Keratinocyte (primary cell): ENCODE measurements around the gene VAX1. TPM values are rescaled to one million over a fixed set of nuclear protein-coding genes. Genes with fewer than 3 reads are reported as not detected.
A peak's percentile ranks its signal among the peaks of the same experiment; 100 is the strongest.

Experiments
- DNase-seq: peaks from one replicate; pipeline ENCODE4 v3.0.0-alpha.2; 2011; ENCODE audit warnings: low read depth, missing footprints, low spot score
- FAIRE-seq: peaks from 2 replicates; lab custom pipeline; 2011; peaks lifted over from hg19 to GRCh38; lab: Jason Lieb, UNC
- H2AFZ ChIP-seq: 2 replicates; pipeline ENCODE4 v1.6.0; 2012; ENCODE audit warnings: low read length, control low read depth, inconsistent platforms; ENCODE audit not compliant: control insufficient read depth
- H3K27ac ChIP-seq: 2 replicates; pipeline ENCODE4 v1.5.1; 2011; ENCODE audit warnings: low read length; ENCODE audit not compliant: control insufficient read depth, insufficient read depth
- H3K27me3 ChIP-seq: 3 replicates; pipeline ENCODE4 v1.6.0; 2011; ENCODE audit warnings: low read length; ENCODE audit not compliant: control insufficient read depth, insufficient read depth; ENCODE audit errors: extremely low read depth
- H3K36me3 ChIP-seq, 2 experiments: 2 replicates in 1 of 2; 3 replicates in 1 of 2; pipeline ENCODE4 v1.5.1; 2011; ENCODE audit warnings: low read length in 2 of 2, mild to moderate bottlenecking in 1 of 2; ENCODE audit not compliant: control insufficient read depth in 2 of 2, insufficient read depth in 2 of 2; ENCODE audit errors: extremely low read depth in 1 of 2
- H3K4me1 ChIP-seq: 3 replicates; pipeline ENCODE4 v1.5.1; 2011; ENCODE audit warnings: low read length; ENCODE audit not compliant: control insufficient read depth, insufficient read depth; ENCODE audit errors: extremely low read depth
- H3K4me2 ChIP-seq: 3 replicates; pipeline ENCODE4 v1.6.0; 2011; ENCODE audit warnings: low read depth, low read length; ENCODE audit not compliant: control insufficient read depth, insufficient read depth; ENCODE audit errors: extremely low read depth
- H3K4me3 ChIP-seq, 3 experiments: fragments of 200-600 bp in 1 of 3; sonication (generic) in 1 of 3; 2 replicates in 2 of 3; 3 replicates in 1 of 3; pipeline ENCODE4 v1.5.1; 2011 to 2016; ENCODE audit warnings: low read length in 3 of 3, mild to moderate bottlenecking in 3 of 3, control low read depth in 2 of 3, inconsistent platforms in 1 of 3, low read depth in 1 of 3, mixed read lengths in 1 of 3, mixed run types in 1 of 3, moderate library complexity in 1 of 3; ENCODE audit not compliant: control insufficient read depth in 2 of 3, insufficient read depth in 2 of 3; ENCODE audit errors: extremely low read depth in 1 of 3
- H3K79me2 ChIP-seq: 2 replicates; pipeline ENCODE4 v1.6.0; 2012; ENCODE audit warnings: low read length; ENCODE audit not compliant: control insufficient read depth, insufficient read depth
- H3K9ac ChIP-seq: 3 replicates; pipeline ENCODE4 v1.6.0; 2011; ENCODE audit warnings: low read length; ENCODE audit not compliant: control insufficient read depth, insufficient read depth; ENCODE audit errors: extremely low read depth
- H3K9me1 ChIP-seq: 3 replicates; pipeline ENCODE4 v1.6.0; 2011; ENCODE audit warnings: low read length; ENCODE audit not compliant: control insufficient read depth, insufficient read depth; ENCODE audit errors: extremely low read depth
- H3K9me3 ChIP-seq: 2 replicates; pipeline ENCODE4 v1.5.1; 2012; ENCODE audit warnings: low read depth, low read length; ENCODE audit not compliant: control insufficient read depth
- H4K20me1 ChIP-seq: 3 replicates; pipeline ENCODE4 v1.6.0; 2011; ENCODE audit warnings: low read length; ENCODE audit not compliant: control insufficient read depth, insufficient read depth; ENCODE audit errors: extremely low read depth
- EZH2 ChIP-seq: IDR thresholded peaks from one replicate; pipeline ENCODE4 v1.6.1; 2012; ENCODE audit warnings: inconsistent platforms, mild to moderate bottlenecking, low read length, moderate library complexity
- dilution Hi-C: fragments of 300-500 bp; cut with MboI; formaldehyde crosslinking; loops from one replicate; pipeline ENCODE4 v1.7.0; 2020; ENCODE audit warnings: low sequenced_read_pairs; ENCODE audit not compliant: extremely low pct_ligation_motif_present
- polyA plus RNA-seq, 5 experiments: library from polyadenylated mRNA; depleted of rRNA in 3 of 5; stranded (reverse) in 3 of 5; stranded (forward) in 1 of 5; unstranded in 1 of 5; fragments of >200 nt; gene quantifications; 1 replicate in 1 of 5; 2 replicates in 3 of 5; 3 replicates in 1 of 5; pipeline versions ENCODE4 v1.2.1 to v1.2.3, GENCODE V29; 2011 to 2012; ENCODE audit warnings: missing spikeins in 2 of 5, low read depth in 1 of 5, low replicate concordance in 1 of 5
- TF ChIP-seq, protein P1 (sequence below), 3 experiments: IDR thresholded peaks in 1 of 3; conservative IDR thresholded peaks in 1 of 3; optimal IDR thresholded peaks in 1 of 3; 2 replicates in 2 of 3; 3 replicates in 1 of 3; pipeline versions ENCODE3 to v1.5.1; 2011; ENCODE audit warnings: low read length in 3 of 3, mild to moderate bottlenecking in 3 of 3, moderate library complexity in 2 of 3, control low read depth in 1 of 3, inconsistent platforms in 1 of 3; ENCODE audit not compliant: insufficient read depth in 2 of 3; ENCODE audit errors: extremely low read depth in 1 of 3

The VAX1 gene
- polyA plus RNA-seq, 1 donor (not counting 4 experiments of a cell fraction or from before 2014, with no cell fraction given): not detected

DNA sequence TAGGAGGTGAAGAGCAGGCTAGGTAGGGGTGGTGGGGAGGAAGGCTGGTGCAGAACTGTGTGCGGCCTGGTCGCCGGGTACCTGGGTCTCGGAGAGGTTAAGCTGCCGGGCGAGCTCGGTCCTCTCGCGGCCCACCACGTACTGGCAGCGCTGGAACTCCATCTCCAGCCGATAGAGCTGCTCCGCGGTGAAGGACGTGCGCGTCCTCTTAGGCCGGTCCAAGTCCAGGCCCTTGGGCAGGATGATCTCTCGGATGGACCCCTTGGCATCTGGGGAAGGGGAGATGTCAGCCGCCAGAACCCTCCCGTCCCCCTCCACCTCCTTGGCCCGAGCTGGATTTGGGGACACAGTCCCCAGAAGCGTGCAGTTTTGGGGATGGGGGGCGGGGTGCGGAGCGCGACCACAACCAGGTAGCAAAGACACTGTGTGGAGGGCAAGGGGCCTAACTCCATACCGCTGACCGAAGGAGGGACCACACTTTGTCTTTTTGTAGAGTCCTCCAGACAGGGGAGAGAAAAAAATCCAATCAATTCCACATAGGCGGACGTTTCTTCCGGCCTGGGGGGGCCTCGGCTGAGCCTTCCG is 1.6 kb downstream of the VAX1 start:
- FAIRE-seq: no peak
- TF ChIP-seq, protein P1, sequence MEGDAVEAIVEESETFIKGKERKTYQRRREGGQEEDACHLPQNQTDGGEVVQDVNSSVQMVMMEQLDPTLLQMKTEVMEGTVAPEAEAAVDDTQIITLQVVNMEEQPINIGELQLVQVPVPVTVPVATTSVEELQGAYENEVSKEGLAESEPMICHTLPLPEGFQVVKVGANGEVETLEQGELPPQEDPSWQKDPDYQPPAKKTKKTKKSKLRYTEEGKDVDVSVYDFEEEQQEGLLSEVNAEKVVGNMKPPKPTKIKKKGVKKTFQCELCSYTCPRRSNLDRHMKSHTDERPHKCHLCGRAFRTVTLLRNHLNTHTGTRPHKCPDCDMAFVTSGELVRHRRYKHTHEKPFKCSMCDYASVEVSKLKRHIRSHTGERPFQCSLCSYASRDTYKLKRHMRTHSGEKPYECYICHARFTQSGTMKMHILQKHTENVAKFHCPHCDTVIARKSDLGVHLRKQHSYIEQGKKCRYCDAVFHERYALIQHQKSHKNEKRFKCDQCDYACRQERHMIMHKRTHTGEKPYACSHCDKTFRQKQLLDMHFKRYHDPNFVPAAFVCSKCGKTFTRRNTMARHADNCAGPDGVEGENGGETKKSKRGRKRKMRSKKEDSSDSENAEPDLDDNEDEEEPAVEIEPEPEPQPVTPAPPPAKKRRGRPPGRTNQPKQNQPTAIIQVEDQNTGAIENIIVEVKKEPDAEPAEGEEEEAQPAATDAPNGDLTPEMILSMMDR (optimal IDR thresholded peaks at IDR 0.05 in 1 of 3, IDR thresholded peaks at IDR 0.05 in 1 of 3, conservative IDR thresholded peaks at IDR 0.05 in 1 of 3; ENCODE audit: extremely low read depth in 1 of 3, insufficient read depth in 2 of 3, low read length in 3 of 3): no peak
- TF ChIP-seq EZH2: no peak
- H2AFZ ChIP-seq: no peak overlapping the region

GRCh38 chr10:117135480-117136140 is 2.5 kb downstream of the VAX1 start:
- Histone ChIP-seq H3K79me2 (no peaks in the 10 kb centered on the region), H2AFZ (no peak overlapping the region), H4K20me1 (no peaks in the 10 kb centered on the region), H3K9ac (no peak overlapping the region), H3K4me1 (peaks cover 2% of the 10 kb centered on the region), H3K4me2 (no peak overlapping the region), H3K9me1 (no peaks in the 10 kb centered on the region), H3K36me3 (no peaks in the 10 kb centered on the region), H3K4me3 (no peak overlapping the region), H3K9me3 (peaks cover 4% of the 10 kb centered on the region), H3K27ac (no peak overlapping the region), H3K27me3 (peaks cover 95% of the 10 kb centered on the region)
- TF ChIP-seq, protein P1 (optimal IDR thresholded peaks at IDR 0.05 in 1 of 3, IDR thresholded peaks at IDR 0.05 in 1 of 3, conservative IDR thresholded peaks at IDR 0.05 in 1 of 3; ENCODE audit: extremely low read depth in 1 of 3, insufficient read depth in 2 of 3, low read length in 3 of 3): no peak
- no peak for TF ChIP-seq EZH2
- FAIRE-seq (no peak), DNase-seq (no peak)
- dilution Hi-C loops: no loop called here

More for the DNA sequence above, 1.6 kb downstream of the VAX1 start:
- no peaks in the 10 kb centered on the region for H4K20me1 ChIP-seq
- peaks cover 4% of the 10 kb centered on the region for H3K9me3 ChIP-seq
- DNase-seq: no peak
- dilution Hi-C loops: no loop called here
- H3K9ac ChIP-seq: no peak overlapping the region
- no peaks in the 10 kb centered on the region for H3K9me1 ChIP-seq
- H3K27me3 ChIP-seq: peaks cover 95% of the 10 kb centered on the region
- H3K4me3 ChIP-seq: peak overlapping the region in 1 of 3 experiments; percentile 33
- no peaks in the 10 kb centered on the region for H3K36me3 ChIP-seq
- no peak overlapping the region for H3K27ac ChIP-seq
- peaks cover 2% of the 10 kb centered on the region for H3K4me1 ChIP-seq
- H3K79me2 ChIP-seq: no peaks in the 10 kb centered on the region
- H3K4me2 ChIP-seq: peak overlapping the region; percentile 83
